ENCODE measurements around the gene AP1M1. TPM values are rescaled to one million over a fixed set of nuclear protein-coding genes. Genes with fewer than 3 reads are reported as not detected.

Gene AP1M1
- polyA plus RNA-seq, 4 donors = 29.7 to 97.8 (median 58.0) TPM

GRCh38 chr19:16207063-16207462, 9.4 kb downstream of the AP1M1 start:
- Histone ChIP-seq H3K4me3 (ENCODE audit: low read depth in 1 of 3, low read length in 3 of 3) (no peak overlapping the region), H3K4me1 (ENCODE audit: control insufficient read depth in 3 of 3, insufficient read depth in 2 of 3, low read depth in 1 of 3, low read length in 2 of 3) (no peaks in the 10 kb centered on the region), H3K36me3 (ENCODE audit: control insufficient read depth in 3 of 3, insufficient read depth in 2 of 3, low read depth in 1 of 3, low read length in 3 of 3) (peaks cover 15 to 76% (median 44%) of the 10 kb centered on the region in 3 donors), H3K27me3 (ENCODE audit: control insufficient read depth in 3 of 3, insufficient read depth in 3 of 3, low read length in 3 of 3) (no peaks in the 10 kb centered on the region), H3K9me3 (ENCODE audit: control insufficient read depth in 2 of 2, insufficient read depth in 1 of 2, low read depth in 1 of 2, low read length in 1 of 2) (peaks cover 0 to 3% of the 10 kb centered on the region in 2 donors), H3K27ac (ENCODE audit: low read depth in 1 of 3, low read length in 2 of 3) (no peak overlapping the region)
- WGBS, 3 donors = 92 to 95% (median 95%) methylated on average over 8 to 10 of the region's 10 CpGs
- no peak for FAIRE-seq
- no peak for DNase-seq

DNA sequence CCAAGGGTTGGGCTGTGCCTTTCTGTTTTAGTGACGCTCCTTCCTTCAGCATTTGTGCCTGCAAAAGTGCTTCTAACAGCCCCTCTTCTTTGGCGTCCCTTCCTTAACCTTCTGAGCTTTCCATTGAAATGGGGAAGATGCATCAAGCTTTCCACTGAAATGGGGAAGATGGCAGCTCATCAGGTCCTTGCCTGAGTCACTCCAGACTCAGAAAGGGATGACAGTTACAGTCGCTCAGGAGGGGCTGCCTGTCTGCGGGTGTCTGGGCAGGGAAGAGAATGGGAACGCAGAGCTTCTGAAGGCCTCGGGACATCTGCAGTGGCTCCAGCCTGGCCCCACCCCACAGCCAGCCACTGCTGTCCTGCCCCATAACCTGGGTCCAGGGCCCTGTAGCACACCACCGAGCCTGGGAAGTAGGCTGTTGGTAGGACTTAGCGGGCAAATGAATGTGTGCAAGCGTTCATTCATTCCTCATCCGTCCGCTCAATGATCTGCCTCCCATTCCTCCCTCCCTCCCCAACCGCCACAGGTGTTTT, 9.8 kb downstream of the AP1M1 start:
- H3K4me1 ChIP-seq (ENCODE audit: control insufficient read depth in 3 of 3, insufficient read depth in 2 of 3, low read depth in 1 of 3, low read length in 2 of 3) = no peaks in the 10 kb centered on the region
- H3K27me3 ChIP-seq (ENCODE audit: control insufficient read depth in 3 of 3, insufficient read depth in 3 of 3, low read length in 3 of 3) = no peaks in the 10 kb centered on the region
- FAIRE-seq (no peak), DNase-seq (no peak)
- no peak overlapping the region for H3K4me3 ChIP-seq (ENCODE audit: low read depth in 1 of 3, low read length in 3 of 3)
- H3K27ac ChIP-seq (ENCODE audit: low read depth in 1 of 3, low read length in 2 of 3) = no peak overlapping the region
- peaks cover 15 to 71% (median 39%) of the 10 kb centered on the region in 3 donors for H3K36me3 ChIP-seq (ENCODE audit: control insufficient read depth in 3 of 3, insufficient read depth in 2 of 3, low read depth in 1 of 3, low read length in 3 of 3)
- WGBS, 3 donors = 87 to 92% (median 92%) methylated on average over 12 of the region's 12 CpGs
- peaks cover 0 to 3% of the 10 kb centered on the region in 2 donors for H3K9me3 ChIP-seq (ENCODE audit: control insufficient read depth in 2 of 2, insufficient read depth in 1 of 2, low read depth in 1 of 2, low read length in 1 of 2)

DNA sequence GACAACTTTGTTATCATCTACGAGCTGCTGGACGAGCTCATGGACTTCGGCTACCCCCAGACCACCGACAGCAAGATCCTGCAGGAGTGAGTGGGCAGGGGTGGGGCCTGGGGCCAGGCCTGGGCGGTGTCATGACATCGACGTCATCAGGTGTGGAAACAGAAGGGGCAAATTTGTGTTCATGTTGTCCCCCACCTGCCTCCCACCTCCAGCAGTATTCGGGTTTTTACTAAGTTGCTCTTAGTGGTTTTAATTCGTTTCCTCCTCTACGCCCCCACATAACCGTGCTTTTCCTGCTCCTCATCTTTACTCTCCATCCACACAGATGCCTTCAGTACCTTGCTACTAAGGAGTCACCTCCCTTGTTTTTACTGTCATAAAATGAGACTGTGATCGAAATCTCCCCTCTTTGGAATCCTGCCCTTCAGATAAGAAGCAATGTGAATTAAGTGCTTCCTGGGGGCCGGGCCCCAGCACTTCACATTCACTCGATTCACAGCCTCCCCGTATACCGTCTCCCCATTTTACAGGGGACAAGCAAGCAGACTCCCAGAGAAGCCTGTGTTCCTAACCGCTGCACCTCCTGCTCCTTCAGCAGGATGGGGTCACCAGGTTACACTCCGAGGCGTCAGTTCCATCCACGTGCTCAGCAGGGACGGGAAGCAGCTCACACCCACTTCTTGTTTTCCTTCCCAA, 10.5 kb downstream of the AP1M1 start:
- no peaks in the 10 kb centered on the region for H3K4me1 ChIP-seq (ENCODE audit: control insufficient read depth in 3 of 3, insufficient read depth in 2 of 3, low read depth in 1 of 3, low read length in 2 of 3)
- H3K27ac ChIP-seq (ENCODE audit: low read depth in 1 of 3, low read length in 2 of 3) = no peak overlapping the region
- H3K36me3 ChIP-seq (ENCODE audit: control insufficient read depth in 3 of 3, insufficient read depth in 2 of 3, low read depth in 1 of 3, low read length in 3 of 3) = peaks cover 15 to 66% (median 39%) of the 10 kb centered on the region in 3 donors
- H3K4me3 ChIP-seq (ENCODE audit: low read depth in 1 of 3, low read length in 3 of 3) = no peak overlapping the region
- 83 to 85% (median 85%) methylated on average over 21 of the region's 21 CpGs for WGBS, 3 donors
- FAIRE-seq = no peak
- DNase-seq = no peak
- H3K27me3 ChIP-seq (ENCODE audit: control insufficient read depth in 3 of 3, insufficient read depth in 3 of 3, low read length in 3 of 3) = no peaks in the 10 kb centered on the region
- H3K9me3 ChIP-seq (ENCODE audit: control insufficient read depth in 2 of 2, insufficient read depth in 1 of 2, low read depth in 1 of 2, low read length in 1 of 2) = peaks cover 0 to 3% of the 10 kb centered on the region in 2 donors

GRCh38 chr19:16208847-16209665, 11.3 kb downstream of the AP1M1 start:
- Histone ChIP-seq H3K4me1 (ENCODE audit: control insufficient read depth in 3 of 3, insufficient read depth in 2 of 3, low read depth in 1 of 3, low read length in 2 of 3) (no peaks in the 10 kb centered on the region), H3K27ac (ENCODE audit: low read depth in 1 of 3, low read length in 2 of 3) (no peak overlapping the region), H3K36me3 (ENCODE audit: control insufficient read depth in 3 of 3, insufficient read depth in 2 of 3, low read depth in 1 of 3, low read length in 3 of 3) (peaks cover 15 to 58% (median 36%) of the 10 kb centered on the region in 3 donors), H3K4me3 (ENCODE audit: low read depth in 1 of 3, low read length in 3 of 3) (no peak overlapping the region), H3K9me3 (ENCODE audit: control insufficient read depth in 2 of 2, insufficient read depth in 1 of 2, low read depth in 1 of 2, low read length in 1 of 2) (peaks cover 0 to 3% of the 10 kb centered on the region in 2 donors), H3K27me3 (ENCODE audit: control insufficient read depth in 3 of 3, insufficient read depth in 3 of 3, low read length in 3 of 3) (no peaks in the 10 kb centered on the region)
- FAIRE-seq (no peak), DNase-seq (no peak)
- WGBS, 3 donors = 91 to 95% (median 93%) methylated on average over 29 of the region's 29 CpGs

DNA sequence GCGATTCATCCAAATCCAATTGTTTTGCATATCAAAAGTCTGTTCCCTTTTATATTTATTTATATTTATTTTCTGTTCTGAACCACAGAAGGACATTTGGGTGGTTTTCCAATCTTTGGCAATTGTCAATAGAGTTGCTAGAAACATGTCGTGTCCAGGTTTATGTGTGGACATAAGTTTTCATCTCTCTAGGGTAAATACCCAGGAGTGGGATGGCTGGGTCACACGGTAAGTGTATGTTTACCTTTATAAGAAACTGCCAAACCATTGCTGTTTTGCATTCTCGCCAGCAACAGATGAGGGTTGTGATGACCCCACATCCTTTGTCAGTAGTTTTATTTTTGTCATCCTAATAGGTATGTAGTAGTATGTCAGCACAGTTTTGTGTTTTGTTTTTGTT, 12.5 kb downstream of the AP1M1 start:
- Histone ChIP-seq H3K27me3 (ENCODE audit: control insufficient read depth in 3 of 3, insufficient read depth in 3 of 3, low read length in 3 of 3) (no peaks in the 10 kb centered on the region), H3K9me3 (ENCODE audit: control insufficient read depth in 2 of 2, insufficient read depth in 1 of 2, low read depth in 1 of 2, low read length in 1 of 2) (peaks cover 0 to 3% of the 10 kb centered on the region in 2 donors), H3K36me3 (ENCODE audit: control insufficient read depth in 3 of 3, insufficient read depth in 2 of 3, low read depth in 1 of 3, low read length in 3 of 3) (peaks cover 15 to 52% (median 32%) of the 10 kb centered on the region in 3 donors), H3K4me1 (ENCODE audit: control insufficient read depth in 3 of 3, insufficient read depth in 2 of 3, low read depth in 1 of 3, low read length in 2 of 3) (no peaks in the 10 kb centered on the region), H3K27ac (ENCODE audit: low read depth in 1 of 3, low read length in 2 of 3) (no peak overlapping the region), H3K4me3 (ENCODE audit: low read depth in 1 of 3, low read length in 3 of 3) (no peak overlapping the region)
- DNase-seq (no peak), FAIRE-seq (no peak)
- WGBS, 3 donors = 89 to 92% (median 91%) methylated on average over 4 of the region's 4 CpGs

DNA sequence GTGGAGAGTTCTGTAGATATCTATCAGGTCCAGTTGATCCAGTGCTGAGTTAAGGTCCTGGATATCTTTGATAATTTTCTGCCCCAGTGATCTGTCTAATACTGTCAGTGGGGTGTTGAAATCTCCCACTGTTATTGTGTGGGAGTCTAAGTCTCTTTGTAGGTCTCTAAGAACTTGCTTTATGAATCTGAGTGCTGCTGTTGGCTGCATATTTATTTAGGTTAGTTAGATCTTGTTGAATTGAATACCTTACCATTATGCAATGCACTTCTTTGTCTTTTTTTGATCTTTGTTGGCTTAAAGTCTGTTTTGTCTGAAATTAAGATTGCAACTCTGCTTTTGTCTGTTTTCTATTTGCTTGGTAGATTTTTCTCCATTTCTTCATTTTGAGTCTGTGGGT, 15.4 kb downstream of the AP1M1 start:
- DNase-seq = no peak
- H3K4me3 ChIP-seq (ENCODE audit: low read depth in 1 of 3, low read length in 3 of 3) = no peak overlapping the region
- no peak for FAIRE-seq
- no peaks in the 10 kb centered on the region for H3K4me1 ChIP-seq (ENCODE audit: control insufficient read depth in 3 of 3, insufficient read depth in 2 of 3, low read depth in 1 of 3, low read length in 2 of 3)
- peaks cover 0 to 4% of the 10 kb centered on the region in 2 donors for H3K9me3 ChIP-seq (ENCODE audit: control insufficient read depth in 2 of 2, insufficient read depth in 1 of 2, low read depth in 1 of 2, low read length in 1 of 2)
- peaks cover 13 to 40% (median 23%) of the 10 kb centered on the region in 3 donors for H3K36me3 ChIP-seq (ENCODE audit: control insufficient read depth in 3 of 3, insufficient read depth in 2 of 3, low read depth in 1 of 3, low read length in 3 of 3)
- H3K27me3 ChIP-seq (ENCODE audit: control insufficient read depth in 3 of 3, insufficient read depth in 3 of 3, low read length in 3 of 3) = no peaks in the 10 kb centered on the region
- no peak overlapping the region for H3K27ac ChIP-seq (ENCODE audit: low read depth in 1 of 3, low read length in 2 of 3)

DNA sequence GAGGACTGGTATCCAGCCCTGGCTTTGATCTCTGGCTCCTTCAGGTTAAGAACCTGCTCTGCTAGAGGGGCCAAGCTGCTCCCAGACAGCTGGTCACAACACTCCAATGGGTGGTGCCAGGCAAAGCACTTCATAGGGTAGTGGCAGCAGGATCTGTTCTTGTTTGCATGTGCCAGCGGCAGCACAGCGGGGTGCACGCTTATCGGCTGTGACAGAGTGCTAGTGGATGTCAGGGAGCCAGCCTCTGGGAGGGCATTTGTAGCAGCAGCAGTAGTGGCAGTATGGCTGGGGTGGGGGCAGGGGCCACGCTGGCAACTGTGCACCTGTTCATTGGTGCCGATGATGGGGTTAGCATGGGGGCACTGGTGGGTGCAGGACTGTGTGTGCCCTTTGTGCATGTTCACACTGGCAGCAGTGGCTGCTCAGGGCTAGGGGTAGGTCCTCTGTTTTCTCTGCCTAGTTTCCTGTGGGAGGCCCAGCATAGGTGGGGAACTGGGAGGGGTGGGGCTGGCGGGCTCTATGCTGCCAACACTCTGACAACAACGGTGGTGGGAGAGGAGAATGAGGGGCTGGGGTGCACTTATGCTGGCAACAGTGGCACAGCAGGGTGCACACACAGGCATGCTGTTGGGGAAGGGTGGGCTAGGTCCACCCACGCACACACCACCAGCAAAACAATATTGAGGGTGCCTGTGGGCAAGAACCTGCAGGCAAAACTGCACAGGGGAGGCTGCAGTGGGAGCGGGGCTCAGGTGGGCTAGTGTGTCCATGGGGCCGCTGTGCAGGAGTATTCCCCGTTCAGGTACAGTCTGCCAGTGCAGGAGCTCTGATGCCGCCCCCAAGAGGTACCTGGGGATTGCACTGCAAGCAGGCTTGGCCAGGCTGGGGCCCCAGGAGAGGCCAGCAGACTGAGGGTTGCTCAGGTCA, 19.3 kb downstream of the AP1M1 start:
- 85 to 91% (median 89%) methylated on average over 13 of the region's 13 CpGs for WGBS, 3 donors

More for the DNA sequence above, 19.3 kb downstream of the AP1M1 start:
- Histone ChIP-seq H3K27me3 (ENCODE audit: control insufficient read depth in 3 of 3, insufficient read depth in 3 of 3, low read length in 3 of 3) (no peaks in the 10 kb centered on the region), H3K4me1 (ENCODE audit: control insufficient read depth in 3 of 3, insufficient read depth in 2 of 3, low read depth in 1 of 3, low read length in 2 of 3) (no peaks in the 10 kb centered on the region), H3K4me3 (ENCODE audit: low read depth in 1 of 3, low read length in 3 of 3) (no peak overlapping the region), H3K36me3 (ENCODE audit: control insufficient read depth in 3 of 3, insufficient read depth in 2 of 3, low read depth in 1 of 3, low read length in 3 of 3) (peaks cover 2 to 38% (median 18%) of the 10 kb centered on the region in 3 donors), H3K27ac (ENCODE audit: low read depth in 1 of 3, low read length in 2 of 3) (no peak overlapping the region), H3K9me3 (ENCODE audit: control insufficient read depth in 2 of 2, insufficient read depth in 1 of 2, low read depth in 1 of 2, low read length in 1 of 2) (peaks cover 0 to 31% of the 10 kb centered on the region in 2 donors)
- no peak for DNase-seq
- no peak for FAIRE-seq

All from small intestine (tissue), 7 donors.